Stimulated activated CD8-positive, alpha-beta memory T cell treated with anti-CD3 and anti-CD28 coated beads, Interleukin-12 subunit alpha, Interleukin-12 subunit beta, amount 100 ng/mL, for 24 hours (primary cell): ENCODE results near the gene TM9SF1.
A peak's percentile ranks its signal among the peaks of the same experiment; 100 is the strongest.

Experiments
- DNase-seq: peaks from one replicate; pipeline ENCODE4 v3.0.0-alpha.2; 2020; ENCODE audit errors: extremely low read depth

The TM9SF1 gene

DNA sequence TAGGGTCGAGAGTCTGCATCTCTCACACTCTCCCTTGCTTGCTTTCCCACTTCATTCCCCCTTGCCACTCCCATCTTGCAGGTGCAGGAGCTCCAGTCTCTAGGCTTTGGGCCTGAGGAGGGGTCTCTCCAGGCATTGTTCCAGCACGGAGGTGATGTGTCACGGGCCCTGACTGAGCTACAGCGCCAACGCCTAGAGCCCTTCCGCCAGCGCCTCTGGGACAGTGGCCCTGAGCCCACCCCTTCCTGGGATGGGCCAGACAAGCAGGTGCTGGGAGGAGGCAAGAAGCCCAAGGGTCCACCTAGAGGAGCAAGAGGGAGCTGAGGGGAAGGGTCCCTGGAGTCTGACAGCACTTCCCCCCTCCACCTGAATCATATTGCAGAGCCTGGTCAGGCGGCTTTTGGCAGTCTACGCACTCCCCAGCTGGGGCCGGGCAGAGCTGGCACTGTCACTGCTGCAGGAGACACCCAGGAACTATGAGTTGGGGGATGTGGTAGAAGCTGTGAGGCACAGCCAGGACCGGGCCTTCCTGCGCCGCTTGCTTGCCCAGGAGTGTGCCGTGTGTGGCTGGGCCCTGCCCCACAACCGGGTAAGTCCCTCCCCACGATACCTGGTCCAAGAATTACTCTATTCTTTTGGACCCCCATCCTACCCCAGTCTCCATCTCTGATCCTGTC is 43.7 kb downstream of the TM9SF1 start:
- no peak for DNase-seq

DNA sequence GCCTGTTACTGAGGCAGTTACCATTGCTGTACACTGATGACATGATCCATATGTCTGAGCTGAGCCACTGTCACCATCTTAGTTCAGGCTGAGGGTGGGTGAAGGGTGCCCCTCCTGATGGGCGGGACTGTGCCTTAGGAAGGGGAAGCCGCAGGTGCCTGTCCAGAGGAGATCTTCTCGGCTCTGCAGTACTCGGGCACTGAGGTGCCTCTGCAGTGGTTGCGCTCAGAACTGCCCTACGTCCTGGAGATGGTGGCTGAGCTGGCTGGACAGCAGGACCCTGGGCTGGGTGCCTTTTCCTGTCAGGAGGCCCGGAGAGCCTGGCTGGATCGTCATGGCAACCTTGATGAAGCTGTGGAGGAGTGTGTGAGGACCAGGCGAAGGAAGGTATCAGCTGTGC is 44.2 kb downstream of the TM9SF1 start:
- DNase-seq: no peak

DNA sequence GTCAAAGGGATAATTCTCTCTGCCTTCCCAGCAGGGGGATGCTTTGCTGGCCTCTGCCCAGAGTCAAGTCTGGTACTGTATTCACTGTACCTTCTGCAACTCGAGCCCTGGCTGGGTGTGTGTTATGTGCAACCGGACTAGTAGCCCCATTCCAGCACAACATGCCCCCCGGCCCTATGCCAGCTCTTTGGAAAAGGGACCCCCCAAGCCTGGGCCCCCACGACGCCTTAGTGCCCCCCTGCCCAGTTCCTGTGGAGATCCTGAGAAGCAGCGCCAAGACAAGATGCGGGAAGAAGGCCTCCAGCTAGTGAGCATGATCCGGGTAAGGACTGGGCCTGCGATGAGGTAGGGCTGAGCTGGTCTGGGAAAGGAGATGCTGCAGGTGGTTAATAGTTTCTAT is 44.7 kb downstream of the TM9SF1 start:
- no peak for DNase-seq

DNA sequence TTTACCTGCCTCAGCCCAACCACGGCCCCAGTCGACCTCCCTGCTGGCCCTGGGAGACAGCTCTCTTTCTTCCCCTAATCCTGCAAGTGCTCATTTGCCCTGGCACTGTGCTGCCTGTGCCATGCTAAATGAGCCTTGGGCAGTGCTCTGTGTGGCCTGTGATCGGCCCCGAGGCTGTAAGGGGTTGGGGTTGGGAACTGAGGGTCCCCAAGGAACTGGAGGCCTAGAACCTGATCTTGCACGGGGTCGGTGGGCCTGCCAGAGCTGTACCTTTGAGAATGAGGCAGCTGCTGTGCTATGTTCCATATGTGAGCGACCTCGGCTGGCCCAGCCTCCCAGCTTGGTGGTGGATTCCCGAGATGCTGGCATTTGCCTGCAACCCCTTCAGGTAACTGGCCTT is 45.2 kb downstream of the TM9SF1 start:
- DNase-seq: no peak

DNA sequence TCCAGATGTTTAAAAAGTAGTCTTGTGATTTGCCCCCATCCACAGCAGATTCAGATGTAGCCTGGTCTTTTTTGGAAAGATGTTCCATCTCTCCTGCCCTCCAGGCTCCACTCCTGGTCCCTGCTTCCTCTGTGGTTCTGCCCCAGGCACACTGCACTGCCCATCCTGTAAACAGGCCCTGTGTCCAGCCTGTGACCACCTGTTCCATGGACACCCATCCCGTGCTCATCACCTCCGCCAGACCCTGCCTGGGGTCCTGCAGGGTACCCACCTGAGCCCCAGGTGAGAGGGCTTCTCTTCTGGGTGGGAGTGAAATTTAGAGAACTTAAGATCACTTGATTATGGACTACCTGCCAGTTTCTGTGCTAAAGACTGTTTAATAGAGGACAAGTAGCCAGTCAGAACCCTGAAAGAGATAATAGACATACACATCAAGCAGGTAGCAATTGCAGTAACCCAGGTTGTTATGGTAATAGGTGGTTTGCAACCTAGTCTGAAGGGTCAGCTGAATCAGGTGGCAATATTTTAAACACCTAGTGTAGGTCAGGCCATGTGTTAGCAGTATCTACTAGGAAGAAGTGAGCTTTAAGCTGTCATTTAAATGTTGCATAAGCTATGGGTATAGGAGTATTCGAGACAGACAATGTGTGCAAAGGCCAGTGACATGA is 45.8 kb downstream of the TM9SF1 start:
- no peak for DNase-seq

DNA sequence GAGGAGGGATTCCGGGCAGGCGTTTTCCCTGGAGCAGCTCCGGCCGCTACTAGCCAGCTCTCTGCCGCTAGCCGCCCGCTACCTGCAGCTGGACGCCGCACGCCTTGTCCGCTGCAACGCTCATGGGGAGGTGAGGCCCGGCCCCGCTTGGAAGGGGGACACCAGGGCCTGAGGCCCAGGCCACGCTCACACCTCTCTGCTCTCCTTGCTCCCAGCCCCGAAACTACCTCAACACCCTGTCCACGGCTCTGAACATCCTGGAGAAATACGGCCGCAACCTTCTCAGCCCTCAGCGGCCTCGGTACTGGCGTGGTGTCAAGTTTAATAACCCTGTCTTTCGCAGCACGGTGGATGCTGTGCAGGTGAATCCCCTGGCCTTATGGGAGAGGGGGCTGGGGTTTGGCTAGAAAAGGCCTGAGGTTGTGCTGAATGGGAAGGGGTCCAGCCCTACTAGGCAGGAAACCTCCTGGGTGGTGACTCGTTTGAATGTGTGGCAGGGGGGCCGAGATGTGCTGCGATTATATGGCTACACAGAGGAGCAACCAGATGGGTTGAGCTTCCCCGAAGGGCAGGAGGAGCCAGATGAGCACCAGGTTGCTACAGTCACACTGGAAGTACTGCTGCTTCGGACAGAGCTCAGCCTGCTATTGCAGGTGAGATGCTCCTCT is 47.3 kb downstream of the TM9SF1 start:
- DNase-seq: no peak

DNA sequence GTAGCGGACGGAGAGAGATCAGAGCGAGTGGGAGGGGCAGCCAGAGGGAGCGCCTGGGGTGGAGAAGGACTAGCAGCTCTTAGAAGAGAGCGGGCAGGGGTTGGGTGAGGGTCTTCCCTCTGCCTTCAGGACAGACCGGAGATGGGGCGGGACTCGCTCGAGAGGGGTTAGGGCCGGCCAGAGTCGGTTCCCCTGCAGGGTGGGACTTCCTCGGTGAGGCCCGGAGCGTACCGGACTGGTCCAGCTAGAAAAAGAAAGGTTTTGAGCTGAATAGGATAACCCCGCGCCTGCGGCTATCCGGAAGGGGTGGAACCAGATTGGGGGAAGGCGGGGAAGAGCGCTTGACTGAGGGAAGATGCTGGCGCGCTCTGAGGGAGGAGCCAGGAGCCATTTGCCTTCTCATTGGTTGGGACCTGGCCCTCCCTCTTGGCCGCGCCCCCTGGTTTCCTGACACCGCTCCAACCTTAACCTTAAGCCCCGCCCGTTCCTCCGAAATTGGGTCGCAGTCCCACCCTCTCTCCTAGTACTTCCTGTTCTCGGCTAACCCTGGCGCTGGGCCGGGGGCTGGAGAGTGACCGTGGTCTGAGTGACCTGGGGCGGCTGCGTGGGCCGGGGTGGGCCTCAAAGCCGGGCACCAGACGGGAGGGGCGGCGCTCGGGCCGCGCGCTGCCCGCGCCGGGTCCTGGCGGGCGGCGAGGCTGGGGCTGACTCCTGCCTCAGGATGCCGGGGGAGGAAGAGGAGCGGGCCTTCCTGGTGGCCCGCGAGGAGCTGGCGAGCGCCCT is 48.1 kb downstream of the TM9SF1 start, which contains the start of gene RNF31:
Gene RNF31 (plus strand): TSS at position 521 of the 783 bp plus-strand sequence. CDS start 201 bp downstream, at position 722.
- peak; percentile 98 for DNase-seq

DNA sequence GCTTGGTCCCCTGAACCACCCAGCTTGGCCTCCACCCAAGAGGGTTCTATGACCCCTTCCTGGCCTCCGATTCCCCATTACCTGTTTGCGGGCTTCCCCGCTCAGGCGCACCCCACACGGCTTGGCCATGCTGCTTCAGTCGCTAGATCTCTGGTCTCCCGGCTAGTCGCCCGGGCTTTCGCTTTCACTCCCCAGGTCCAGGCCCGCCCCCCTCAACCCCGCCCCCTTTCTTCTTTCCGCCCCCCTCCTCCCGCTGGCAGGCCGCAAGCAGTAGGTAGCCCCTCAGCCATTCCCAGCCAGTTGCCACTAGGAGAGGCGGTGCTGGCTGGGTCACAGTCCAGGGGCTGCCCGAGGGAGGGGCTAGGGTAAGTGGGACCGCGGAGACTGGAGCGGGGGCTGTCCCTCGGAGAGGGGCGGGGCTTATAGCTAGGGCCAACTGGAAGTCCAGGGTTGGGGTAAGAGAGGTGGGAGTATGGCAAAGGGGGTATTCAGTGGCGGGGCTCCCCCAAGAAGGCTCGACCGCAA is 48.7 kb downstream of the TM9SF1 start, which contains the start of gene PSME2:
Gene PSME2 (minus strand): TSS at position 158 of the 525 bp plus-strand sequence. CDS start 29 bp downstream, at position 129.
- peak; percentile 82 for DNase-seq

DNA sequence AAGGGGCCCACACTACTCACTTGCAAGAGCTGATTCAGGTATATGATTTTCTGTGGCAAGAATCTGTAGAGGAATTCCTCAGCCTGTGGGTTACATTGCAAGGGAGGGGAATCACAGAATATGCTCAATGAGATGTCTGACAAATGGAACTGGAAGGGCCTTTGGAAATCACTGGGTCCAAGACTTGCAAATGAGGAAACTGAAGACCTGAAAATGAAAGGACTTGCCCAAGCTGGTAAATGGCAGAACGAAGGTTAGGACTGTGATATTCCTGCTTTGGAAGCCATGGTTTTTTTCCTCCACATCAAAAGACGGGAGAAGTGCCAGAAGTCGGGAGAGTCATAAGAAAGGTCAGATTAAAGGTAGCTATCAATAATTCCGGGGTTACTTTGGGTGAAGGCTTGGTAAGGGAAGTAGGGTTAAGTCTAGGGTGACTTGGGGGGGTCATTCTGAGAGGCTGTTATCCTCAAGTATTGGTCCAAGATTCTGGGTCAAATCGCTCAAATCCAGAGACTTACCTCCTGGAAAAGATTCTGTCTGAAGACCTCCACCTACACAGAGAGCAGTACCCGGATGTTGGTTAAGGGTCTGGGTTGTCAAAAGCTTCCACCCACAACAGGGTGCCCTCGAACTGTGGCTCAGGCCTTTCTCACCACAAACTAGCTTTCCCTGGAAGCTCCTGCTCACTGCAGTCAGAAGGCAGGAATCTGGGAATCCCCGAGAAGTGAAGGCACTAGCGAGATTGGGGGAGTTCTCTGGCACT is 49.4 kb downstream of the TM9SF1 start:
- DNase-seq: no peak

DNA sequence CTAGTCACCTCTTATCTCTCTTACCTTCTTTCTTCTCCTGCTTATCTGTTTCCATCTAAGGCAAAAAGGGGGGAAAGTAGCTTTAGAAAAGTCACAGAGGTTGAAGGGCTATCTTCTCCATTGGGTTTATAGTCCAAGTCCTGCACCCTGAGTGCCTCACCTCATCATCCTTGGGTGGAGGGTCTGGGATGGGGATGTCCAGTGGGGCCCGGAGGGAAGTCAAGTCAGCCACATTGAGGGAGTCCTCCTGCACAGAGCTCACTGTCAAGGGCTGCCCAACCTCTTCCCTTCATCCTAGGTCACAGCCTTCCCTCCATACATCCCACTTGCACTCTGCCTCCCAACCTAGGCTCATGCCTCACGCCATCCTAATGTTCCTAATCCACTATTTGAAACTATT is 50.0 kb downstream of the TM9SF1 start:
- DNase-seq: no peak

DNA sequence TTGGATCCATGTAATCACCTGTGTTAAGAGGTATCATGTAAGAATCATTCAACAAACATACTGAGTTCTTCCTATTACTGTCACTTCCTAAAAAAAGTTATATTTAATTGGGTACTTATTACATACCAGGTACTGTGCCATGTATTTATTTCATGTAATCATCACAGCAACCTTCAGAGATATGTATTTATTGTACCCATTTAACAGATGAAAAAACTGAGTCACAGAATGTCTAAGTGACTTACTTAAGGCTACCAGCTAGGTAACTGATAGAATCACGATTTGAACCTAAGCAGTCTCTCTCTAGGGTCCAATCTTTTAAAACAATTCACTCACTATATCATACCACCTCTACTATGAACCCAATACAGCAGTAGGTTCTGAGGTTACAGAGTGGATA is 50.8 kb downstream of the TM9SF1 start:
- no peak for DNase-seq

DNA sequence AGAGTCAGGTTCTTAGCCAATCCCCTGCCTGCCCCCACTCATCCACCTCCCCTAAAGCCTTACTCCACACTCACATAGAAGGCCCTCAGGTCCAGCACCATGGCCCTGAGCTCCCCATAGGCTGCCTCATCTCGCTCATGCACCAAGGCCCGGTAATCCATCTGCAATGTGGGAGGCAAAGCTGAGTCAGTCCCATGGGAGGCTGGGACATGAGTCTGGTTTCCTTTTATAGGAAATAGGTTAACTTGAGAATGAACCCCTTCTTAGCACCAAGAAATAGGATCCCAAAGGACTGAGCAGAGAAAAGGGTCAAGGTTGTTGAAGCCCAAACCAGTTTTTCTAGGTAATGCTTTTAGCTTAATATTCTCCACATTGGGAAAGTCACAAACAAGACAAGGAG is 51.7 kb downstream of the TM9SF1 start:
- DNase-seq: no peak

DNA sequence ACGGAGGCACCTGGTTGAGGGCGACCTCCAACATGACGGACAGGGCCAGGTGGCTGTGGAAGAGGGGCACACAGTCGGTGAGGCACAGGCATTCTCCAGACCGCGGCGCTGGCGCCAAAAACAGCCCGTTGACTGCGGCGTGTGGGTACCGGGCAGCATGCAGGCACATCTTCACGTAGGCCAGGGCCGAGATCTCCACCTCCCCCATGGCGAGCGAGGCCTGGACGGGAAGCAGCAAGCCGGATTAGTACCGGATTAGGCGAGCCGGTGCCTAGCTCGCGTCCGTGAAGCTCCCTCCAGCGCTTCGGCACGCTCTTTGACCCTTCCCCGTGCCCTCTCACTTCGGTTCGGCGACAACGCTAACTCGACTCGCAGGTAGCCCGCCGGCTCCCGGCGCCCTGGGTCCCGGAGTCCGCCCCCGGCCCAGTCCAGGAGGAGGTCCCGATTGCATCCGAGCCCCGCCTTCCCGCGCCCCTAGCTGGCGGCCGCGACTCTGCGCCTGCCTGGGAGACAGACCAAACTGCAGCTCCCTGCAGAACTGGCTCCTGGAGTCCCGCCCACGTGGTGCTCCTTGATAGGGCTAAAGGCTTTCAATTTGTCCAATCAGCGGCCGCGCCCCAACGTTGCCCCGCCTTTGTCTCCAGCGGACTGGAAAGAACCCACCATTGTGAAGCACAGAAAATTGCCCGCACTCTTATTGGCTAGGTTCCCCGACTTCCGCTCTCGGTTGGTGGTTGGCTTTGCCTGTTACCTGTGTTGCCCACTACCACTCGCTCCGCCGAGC is 54.0 kb downstream of the TM9SF1 start, which contains the start of gene EMC9:
Gene EMC9 (minus strand): TSS at position 495 of the 784 bp plus-strand sequence. CDS start 287 bp downstream, at position 208.
- DNase-seq: peak; percentile 98

DNA sequence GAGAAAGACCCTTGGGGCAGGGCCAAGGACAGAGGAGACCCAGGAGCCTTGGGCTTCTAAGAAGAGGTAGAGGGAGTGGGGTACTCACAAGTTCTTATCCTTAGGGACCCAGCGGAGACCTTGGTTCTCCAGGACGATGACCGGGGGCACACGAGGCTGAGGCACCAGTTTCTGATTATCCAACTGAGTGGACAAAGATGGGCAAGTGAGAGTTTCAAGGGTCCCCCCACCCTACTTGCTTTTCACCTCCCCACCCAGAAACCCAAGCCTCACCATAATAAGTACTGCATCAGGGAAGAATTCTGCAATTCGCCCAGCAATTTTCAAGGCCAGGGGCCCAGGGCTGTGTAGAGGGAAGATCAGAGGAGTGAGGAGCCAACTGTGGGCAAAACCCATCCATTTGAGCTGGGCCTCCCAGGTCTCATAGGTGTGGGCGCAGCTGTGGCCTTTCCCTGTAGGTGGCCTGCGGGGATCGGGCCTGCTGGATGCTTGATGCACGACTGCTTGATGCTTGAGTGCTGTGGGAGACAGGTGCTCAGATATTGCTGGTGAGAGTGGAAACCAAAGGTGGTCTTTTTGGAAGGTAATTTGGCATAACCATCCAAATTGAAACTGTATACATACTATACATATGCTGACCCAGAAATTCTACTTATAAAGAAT is 55.8 kb downstream of the TM9SF1 start:
- DNase-seq: no peak
